H1 (cell line): ENCODE results near the gene RXFP1. TPM values are rescaled to one million over a fixed set of nuclear protein-coding genes. Genes with fewer than 3 reads are reported as not detected.
A peak's percentile ranks its signal among the peaks of the same experiment; 100 is the strongest.

Experiments
- BRCA1 ChIP-seq: IDR thresholded peaks from 2 replicates; pipeline ENCODE4 v1.6.1; 2012; ENCODE audit warnings: low read depth, low read length, improper control_type of control experiment
- CHD7 ChIP-seq: fragments of 300-600 bp; sonication (generic); IDR thresholded peaks from 2 replicates; pipeline ENCODE4 v1.7.1; 2012; ENCODE audit warnings: low read length, moderate library complexity, mild to moderate bottlenecking, inconsistent platforms; ENCODE audit not compliant: insufficient replicate concordance
- HDAC2 ChIP-seq, 2 experiments: fragments of 300-600 bp in 1 of 2; sonication (generic) in 1 of 2; IDR thresholded peaks; 2 replicates each; pipeline ENCODE4 v1.6.1; 2011 to 2012; ENCODE audit warnings: low read depth in 2 of 2, low read length in 2 of 2, mild to moderate bottlenecking in 2 of 2, moderate library complexity in 2 of 2, borderline replicate concordance in 1 of 2, inconsistent platforms in 1 of 2
- MAX ChIP-seq: IDR thresholded peaks from 2 replicates; pipeline ENCODE4 v1.6.1; 2012; ENCODE audit warnings: inconsistent platforms
- RFX5 ChIP-seq: IDR thresholded peaks from 2 replicates; pipeline ENCODE4 v1.6.1; 2011; ENCODE audit warnings: low read depth, low read length, improper control_type of control experiment, borderline replicate concordance
- SAP30 ChIP-seq: fragments of 300-600 bp; sonication (generic); IDR thresholded peaks from 2 replicates; pipeline ENCODE4 v1.7.1; 2012; ENCODE audit warnings: low read length, moderate library complexity, mild to moderate bottlenecking, inconsistent platforms; ENCODE audit not compliant: insufficient read depth, insufficient replicate concordance
- polyA plus RNA-seq, 7 experiments: library from polyadenylated mRNA; depleted of rRNA in 3 of 7; stranded (reverse) in 5 of 7; unstranded in 2 of 7; fragments of >200 nt in 5 of 7; fragments of 200-250 nt in 2 of 7; gene quantifications; 1 replicate in 5 of 7; 2 replicates in 1 of 7; 4 replicates in 1 of 7; pipeline versions ENCODE4 v1.2.1 to v1.2.3, GENCODE V29; 2011 to 2013; ENCODE audit warnings: missing spikeins in 2 of 7, mixed read lengths in 2 of 7
- total RNA-seq: library from RNA; stranded (reverse); fragmentation: NEBNext Ultra II Directional; extraction: Animal tissue kit (Norgen Biotek cat#: 25700); gene quantifications from 2 replicates; pipeline ENCODE4 v1.2.1, GENCODE V29; 2021

RXFP1 gene
- total and polyA plus RNA-seq, 2 of the 8 experiments (the other 6 are each of a cell fraction or from before 2014, with no cell fraction given): 0.14 to 0.56 TPM

GRCh38 chr4:158670975-158671664 lies 149.4 kb downstream of the RXFP1 start (continued):
- TF ChIP-seq CHD7 (no peak), HDAC2 (IDR thresholded peaks at IDR 0.05; ENCODE audit: borderline replicate concordance in 1 of 2, low read depth in 2 of 2, low read length in 2 of 2) (peak in 1 of 2 experiments; percentile 87; a peak in 2 of 4 replicates), BRCA1 (no peak), MAX (peak; percentile 87), SAP30 (peak; percentile 83), RFX5 (no peak)
